ENCODE data around the gene SLC35E1. TPM values are rescaled to one million over a fixed set of nuclear protein-coding genes. Genes with fewer than 3 reads are reported as not detected.
A peak's percentile ranks its signal among the peaks of the same experiment; 100 is the strongest.

SLC35E1 gene
- total RNA-seq, 1 donor = 38.0 TPM

DNA sequence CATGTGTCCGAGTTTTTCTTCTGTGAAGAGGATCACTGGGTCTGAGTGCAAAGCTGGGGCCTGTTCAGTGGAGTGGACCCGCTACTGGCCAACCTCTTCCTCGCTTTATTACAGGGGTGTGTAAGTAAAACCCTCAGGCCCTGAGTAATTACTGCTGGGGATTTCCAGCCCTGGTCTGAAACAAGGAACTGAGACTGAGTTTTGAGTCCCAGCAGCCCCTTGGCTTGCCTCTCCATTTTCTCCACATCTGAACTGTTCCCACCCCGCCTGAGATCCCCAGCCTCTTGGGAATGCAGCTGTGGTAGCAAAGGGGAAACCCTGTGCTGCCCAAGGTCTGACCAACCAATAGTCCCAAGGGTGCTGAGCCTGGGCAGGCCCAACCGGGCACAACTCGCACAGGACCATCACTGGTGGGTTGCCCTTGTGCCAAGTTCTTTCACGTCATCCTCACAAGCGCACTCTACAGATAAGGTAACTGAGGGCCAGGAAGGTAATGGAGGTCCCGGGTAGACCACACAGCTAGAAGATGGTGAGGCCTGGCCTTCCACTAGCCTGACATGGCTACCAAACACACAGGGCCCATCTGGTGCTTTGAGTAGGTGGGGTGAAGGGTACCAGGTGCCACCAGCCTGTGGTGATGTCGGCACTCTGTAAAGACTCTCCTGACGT is 13.7 kb upstream of the SLC35E1 start:
- H3K27me3 ChIP-seq (ENCODE audit: insufficient read depth, low read length) = no peaks in the 10 kb centered on the region
- H2AFZ ChIP-seq (ENCODE audit: low read length) = no peak overlapping the region
- peak overlapping the region; percentile 86 for H3K27ac ChIP-seq (ENCODE audit: low read depth, low read length)
- H3K4me1 ChIP-seq (ENCODE audit: insufficient read depth, low read length) = peaks cover 48% of the 10 kb centered on the region
- peaks cover 97% of the 10 kb centered on the region for H3K79me2 ChIP-seq (ENCODE audit: insufficient read depth, low read length)
- H3K36me3 ChIP-seq (ENCODE audit: insufficient read depth, low read length) = no peaks in the 10 kb centered on the region
- H3K4me2 ChIP-seq (ENCODE audit: insufficient read depth, low read length) = no peak overlapping the region
- no peak overlapping the region for H3K4me3 ChIP-seq (ENCODE audit: insufficient read depth, low read length)
- peak; percentile 60 for DNase-seq (ENCODE audit: insufficient read length, low spot score, missing footprints)
- H4K20me1 ChIP-seq (ENCODE audit: insufficient read depth, low read length) = peaks cover 93% of the 10 kb centered on the region
- no peaks in the 10 kb centered on the region for H3K9me3 ChIP-seq (ENCODE audit: low read depth, low read length)
- TF ChIP-seq, protein P1, sequence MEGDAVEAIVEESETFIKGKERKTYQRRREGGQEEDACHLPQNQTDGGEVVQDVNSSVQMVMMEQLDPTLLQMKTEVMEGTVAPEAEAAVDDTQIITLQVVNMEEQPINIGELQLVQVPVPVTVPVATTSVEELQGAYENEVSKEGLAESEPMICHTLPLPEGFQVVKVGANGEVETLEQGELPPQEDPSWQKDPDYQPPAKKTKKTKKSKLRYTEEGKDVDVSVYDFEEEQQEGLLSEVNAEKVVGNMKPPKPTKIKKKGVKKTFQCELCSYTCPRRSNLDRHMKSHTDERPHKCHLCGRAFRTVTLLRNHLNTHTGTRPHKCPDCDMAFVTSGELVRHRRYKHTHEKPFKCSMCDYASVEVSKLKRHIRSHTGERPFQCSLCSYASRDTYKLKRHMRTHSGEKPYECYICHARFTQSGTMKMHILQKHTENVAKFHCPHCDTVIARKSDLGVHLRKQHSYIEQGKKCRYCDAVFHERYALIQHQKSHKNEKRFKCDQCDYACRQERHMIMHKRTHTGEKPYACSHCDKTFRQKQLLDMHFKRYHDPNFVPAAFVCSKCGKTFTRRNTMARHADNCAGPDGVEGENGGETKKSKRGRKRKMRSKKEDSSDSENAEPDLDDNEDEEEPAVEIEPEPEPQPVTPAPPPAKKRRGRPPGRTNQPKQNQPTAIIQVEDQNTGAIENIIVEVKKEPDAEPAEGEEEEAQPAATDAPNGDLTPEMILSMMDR (IDR thresholded peaks at IDR 0.05; ENCODE audit: extremely low read depth, low read depth, low read length) = no peak

DNA sequence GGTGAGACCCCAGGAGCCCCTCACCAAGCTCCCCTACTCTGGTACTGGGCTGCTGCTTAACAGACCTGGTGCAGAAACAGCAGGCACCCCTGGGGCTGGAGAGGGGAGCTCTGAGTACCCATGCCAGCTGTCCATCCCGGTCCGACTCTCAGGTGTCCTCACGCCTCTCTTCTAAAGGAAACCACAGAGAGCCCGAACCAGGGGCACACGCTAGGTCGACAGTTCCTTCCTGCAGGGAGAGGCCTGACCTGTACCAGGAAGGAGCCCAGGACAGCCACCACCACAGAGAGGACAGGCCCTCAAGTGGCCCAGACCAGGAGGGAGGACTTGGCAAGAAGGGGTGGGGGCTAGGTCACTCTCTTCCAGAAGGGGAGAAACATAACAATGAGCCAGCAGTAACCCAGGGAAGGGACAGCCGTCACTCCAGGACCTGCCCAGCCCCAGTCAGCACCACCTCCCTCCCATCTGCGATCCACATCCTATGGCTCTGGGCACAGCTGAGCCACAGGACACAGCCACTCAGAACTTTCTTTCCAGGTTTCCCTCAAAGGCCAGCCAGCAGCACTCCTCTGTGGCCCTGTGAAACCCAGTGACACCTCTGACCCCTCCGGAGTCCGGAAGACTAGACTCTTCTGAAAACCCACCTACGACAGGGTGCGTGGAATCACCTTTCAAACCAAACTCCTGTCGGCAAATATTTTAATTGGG is 13.0 kb upstream of the SLC35E1 start:
- H3K27me3 ChIP-seq (ENCODE audit: insufficient read depth, low read length) = no peaks in the 10 kb centered on the region
- H3K4me3 ChIP-seq (ENCODE audit: insufficient read depth, low read length) = no peak overlapping the region
- peak; percentile 76 for DNase-seq (ENCODE audit: insufficient read length, low spot score, missing footprints)
- H3K4me1 ChIP-seq (ENCODE audit: insufficient read depth, low read length) = peaks cover 48% of the 10 kb centered on the region
- no peak overlapping the region for H3K4me2 ChIP-seq (ENCODE audit: insufficient read depth, low read length)
- peaks cover 98% of the 10 kb centered on the region for H3K79me2 ChIP-seq (ENCODE audit: insufficient read depth, low read length)
- no peaks in the 10 kb centered on the region for H3K36me3 ChIP-seq (ENCODE audit: insufficient read depth, low read length)
- H3K9me3 ChIP-seq (ENCODE audit: low read depth, low read length) = no peaks in the 10 kb centered on the region
- H4K20me1 ChIP-seq (ENCODE audit: insufficient read depth, low read length) = peaks cover 95% of the 10 kb centered on the region
- TF ChIP-seq, protein P1 (IDR thresholded peaks at IDR 0.05; ENCODE audit: extremely low read depth, low read depth, low read length) = no peak
- peak overlapping the region; percentile 86 for H3K27ac ChIP-seq (ENCODE audit: low read depth, low read length)
- no peak overlapping the region for H2AFZ ChIP-seq (ENCODE audit: low read length)

DNA sequence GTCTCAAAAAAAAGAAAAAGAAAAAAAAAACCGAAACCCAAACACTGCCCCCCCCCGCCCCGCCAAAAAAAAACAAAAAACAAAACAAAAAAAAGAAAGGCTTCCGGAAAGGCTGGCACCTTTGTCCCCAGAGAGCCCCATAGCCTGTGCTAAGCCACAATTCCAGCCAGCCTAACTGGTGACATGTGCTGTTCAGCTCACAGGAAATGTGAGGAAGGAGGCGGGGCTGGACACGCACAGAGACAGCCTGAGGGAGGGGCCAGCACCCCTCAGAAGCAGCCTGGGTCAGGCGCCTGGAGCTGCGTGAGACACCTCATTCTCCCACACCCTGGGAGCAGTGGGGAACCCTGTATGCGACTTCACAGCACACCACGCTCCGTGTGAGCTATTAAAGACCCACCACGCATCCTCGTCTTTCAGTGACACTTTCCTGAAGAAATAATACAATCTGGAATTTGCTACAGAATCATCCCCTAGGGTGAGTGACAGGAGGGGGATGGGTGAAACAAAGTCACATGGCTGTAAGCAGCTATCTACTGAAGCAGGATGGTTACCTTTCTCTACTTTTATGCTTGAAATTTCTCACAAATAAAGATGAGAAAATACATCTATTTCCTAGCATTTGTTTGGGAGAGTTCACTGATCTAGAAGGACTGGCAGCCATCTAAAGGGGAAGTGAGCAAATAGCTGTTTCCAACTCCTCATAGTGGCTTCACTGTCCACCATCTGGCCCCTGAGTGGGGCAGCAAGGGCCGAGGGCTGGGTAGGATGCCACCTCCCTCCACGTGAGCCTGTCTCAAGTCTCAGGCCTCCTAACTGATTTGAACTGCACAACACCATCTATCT is 12.3 kb upstream of the SLC35E1 start:
- Histone ChIP-seq H4K20me1 (ENCODE audit: insufficient read depth, low read length) (peaks cover 95% of the 10 kb centered on the region), H3K27ac (ENCODE audit: low read depth, low read length) (peak overlapping the region; percentile 86), H3K79me2 (ENCODE audit: insufficient read depth, low read length) (peaks cover 98% of the 10 kb centered on the region), H3K4me2 (ENCODE audit: insufficient read depth, low read length) (peak overlapping the region; percentile 83), H3K9me3 (ENCODE audit: low read depth, low read length) (no peaks in the 10 kb centered on the region), H2AFZ (ENCODE audit: low read length) (no peak overlapping the region), H3K4me1 (ENCODE audit: insufficient read depth, low read length) (peaks cover 48% of the 10 kb centered on the region), H3K27me3 (ENCODE audit: insufficient read depth, low read length) (no peaks in the 10 kb centered on the region), H3K4me3 (ENCODE audit: insufficient read depth, low read length) (peak overlapping the region; percentile 52), H3K36me3 (ENCODE audit: insufficient read depth, low read length) (peaks cover under 1% of the 10 kb centered on the region)
- TF ChIP-seq, protein P1 (IDR thresholded peaks at IDR 0.05; ENCODE audit: extremely low read depth, low read depth, low read length) = no peak
- DNase-seq (ENCODE audit: insufficient read length, low spot score, missing footprints) = peak; percentile 98

Measured in osteoblast (primary cell).